ENCODE measurements around the gene ANXA10. TPM values are rescaled to one million over a fixed set of nuclear protein-coding genes. Genes with fewer than 3 reads are reported as not detected.

Gene ANXA10
- total RNA-seq, 1 experiment from 2014 or later: not detected

DNA sequence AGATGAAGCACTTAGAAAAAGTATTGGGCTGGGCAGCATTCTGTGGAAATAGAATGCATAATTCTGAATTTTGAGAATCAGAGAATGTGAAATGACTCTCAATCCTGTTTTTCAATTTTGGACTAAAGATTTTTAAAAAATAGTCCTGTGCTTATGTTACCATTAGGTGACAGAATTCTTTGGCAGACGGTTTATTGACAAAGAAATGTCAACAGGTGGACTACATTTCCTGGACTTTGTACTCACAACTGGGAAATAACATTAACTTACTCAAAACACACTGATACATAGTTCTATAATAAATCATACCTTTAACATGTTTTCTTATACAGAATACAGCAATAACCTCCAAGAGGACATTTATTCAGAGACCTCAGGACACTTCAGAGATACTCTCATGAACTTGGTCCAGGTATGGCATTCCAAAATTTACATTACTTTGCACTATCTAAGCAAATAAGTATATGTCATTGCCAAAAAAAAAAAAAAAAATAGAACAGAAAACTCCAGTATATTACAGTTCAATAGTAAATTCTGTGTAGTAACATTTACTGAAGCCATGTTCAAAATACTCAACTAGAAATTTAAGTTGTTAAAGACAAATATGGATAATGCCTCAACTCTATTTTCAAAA is 72.7 kb downstream of the ANXA10 start:
- ATAC-seq (no peak), DNase-seq (ENCODE audit: low spot score) (no peak)
- peaks cover 9% of the 10 kb centered on the region for H3K36me3 Mint-ChIP-seq
- ChIA-PET POLR2A (no interaction called here), CTCF (no interaction called here)
- H3K4me3 Mint-ChIP-seq: no peak overlapping the region
- H3K27ac Mint-ChIP-seq: no peak overlapping the region
- H3K9me3 Mint-ChIP-seq: peaks cover 16% of the 10 kb centered on the region
- TF ChIP-seq, protein P1, sequence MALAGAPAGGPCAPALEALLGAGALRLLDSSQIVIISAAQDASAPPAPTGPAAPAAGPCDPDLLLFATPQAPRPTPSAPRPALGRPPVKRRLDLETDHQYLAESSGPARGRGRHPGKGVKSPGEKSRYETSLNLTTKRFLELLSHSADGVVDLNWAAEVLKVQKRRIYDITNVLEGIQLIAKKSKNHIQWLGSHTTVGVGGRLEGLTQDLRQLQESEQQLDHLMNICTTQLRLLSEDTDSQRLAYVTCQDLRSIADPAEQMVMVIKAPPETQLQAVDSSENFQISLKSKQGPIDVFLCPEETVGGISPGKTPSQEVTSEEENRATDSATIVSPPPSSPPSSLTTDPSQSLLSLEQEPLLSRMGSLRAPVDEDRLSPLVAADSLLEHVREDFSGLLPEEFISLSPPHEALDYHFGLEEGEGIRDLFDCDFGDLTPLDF (CRISPR knock-in tag; IDR thresholded peaks at IDR 0.05): no peak
- TF ChIP-seq, protein P2, sequence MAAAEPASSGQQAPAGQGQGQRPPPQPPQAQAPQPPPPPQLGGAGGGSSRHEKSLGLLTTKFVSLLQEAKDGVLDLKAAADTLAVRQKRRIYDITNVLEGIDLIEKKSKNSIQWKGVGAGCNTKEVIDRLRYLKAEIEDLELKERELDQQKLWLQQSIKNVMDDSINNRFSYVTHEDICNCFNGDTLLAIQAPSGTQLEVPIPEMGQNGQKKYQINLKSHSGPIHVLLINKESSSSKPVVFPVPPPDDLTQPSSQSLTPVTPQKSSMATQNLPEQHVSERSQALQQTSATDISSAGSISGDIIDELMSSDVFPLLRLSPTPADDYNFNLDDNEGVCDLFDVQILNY (CRISPR knock-in tag; IDR thresholded peaks at IDR 0.05): no peak
- no peak for TF ChIP-seq ZBTB21 (CRISPR knock-in tag; IDR thresholded peaks at IDR 0.05; ENCODE audit: borderline replicate concordance)
- no peaks in the 10 kb centered on the region for H3K27me3 Mint-ChIP-seq (ENCODE audit: low read depth)
- no peaks in the 10 kb centered on the region for H3K4me1 Mint-ChIP-seq

DNA sequence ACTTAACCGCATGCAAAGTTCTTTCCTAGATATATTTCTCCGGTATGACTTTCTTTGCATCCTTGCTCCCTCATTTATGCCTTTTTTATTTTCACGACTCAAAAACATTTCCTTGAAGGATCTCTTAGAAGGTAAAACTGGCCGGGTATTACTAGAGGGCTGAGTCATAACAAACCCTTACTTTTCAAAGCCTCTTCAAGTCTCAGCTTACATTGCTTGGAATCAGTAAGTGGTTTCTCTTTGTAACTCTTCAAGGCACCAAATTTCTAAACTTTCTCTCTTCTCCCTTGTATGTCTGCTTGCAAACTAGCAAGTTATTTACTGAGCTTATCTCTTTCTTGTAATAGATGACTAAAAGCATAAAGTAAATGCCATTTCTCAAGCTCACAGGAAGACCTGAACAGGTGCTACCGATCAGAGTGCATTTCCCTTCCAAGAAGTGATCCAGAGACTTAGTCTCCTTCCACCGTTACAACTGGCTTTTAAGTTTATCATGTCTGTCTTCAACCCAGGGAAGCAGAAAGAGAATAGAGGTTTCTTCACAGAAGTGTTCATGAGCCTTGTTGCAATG is 75.5 kb downstream of the ANXA10 start:
- ChIA-PET CTCF (no interaction called here), POLR2A (no interaction called here)
- Mint-ChIP-seq H3K4me3 (no peak overlapping the region), H3K9me3 (no peaks in the 10 kb centered on the region), H3K27ac (no peak overlapping the region), H3K4me1 (peaks cover 12% of the 10 kb centered on the region), H3K36me3 (no peaks in the 10 kb centered on the region), H3K27me3 (ENCODE audit: low read depth) (no peaks in the 10 kb centered on the region)
- TF ChIP-seq ZNF219 (CRISPR knock-in tag; IDR thresholded peaks at IDR 0.05; ENCODE audit: borderline replicate concordance) (no peak), TP53 (CRISPR knock-in tag; IDR thresholded peaks at IDR 0.05) (no peak), NFATC4 (CRISPR knock-in tag; IDR thresholded peaks at IDR 0.05) (no peak), IRF2 (CRISPR knock-in tag; IDR thresholded peaks at IDR 0.05; ENCODE audit: borderline replicate concordance, low read depth) (no peak), GTF2I (CRISPR knock-in tag; conservative IDR thresholded peaks at IDR 0.05) (no peak)
- TF ChIP-seq, protein P1 (CRISPR knock-in tag; IDR thresholded peaks at IDR 0.05): no peak
- TF ChIP-seq, protein P3, sequence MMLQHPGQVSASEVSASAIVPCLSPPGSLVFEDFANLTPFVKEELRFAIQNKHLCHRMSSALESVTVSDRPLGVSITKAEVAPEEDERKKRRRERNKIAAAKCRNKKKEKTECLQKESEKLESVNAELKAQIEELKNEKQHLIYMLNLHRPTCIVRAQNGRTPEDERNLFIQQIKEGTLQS (CRISPR knock-in tag; conservative IDR thresholded peaks at IDR 0.05): no peak
- TF ChIP-seq, protein P4, sequence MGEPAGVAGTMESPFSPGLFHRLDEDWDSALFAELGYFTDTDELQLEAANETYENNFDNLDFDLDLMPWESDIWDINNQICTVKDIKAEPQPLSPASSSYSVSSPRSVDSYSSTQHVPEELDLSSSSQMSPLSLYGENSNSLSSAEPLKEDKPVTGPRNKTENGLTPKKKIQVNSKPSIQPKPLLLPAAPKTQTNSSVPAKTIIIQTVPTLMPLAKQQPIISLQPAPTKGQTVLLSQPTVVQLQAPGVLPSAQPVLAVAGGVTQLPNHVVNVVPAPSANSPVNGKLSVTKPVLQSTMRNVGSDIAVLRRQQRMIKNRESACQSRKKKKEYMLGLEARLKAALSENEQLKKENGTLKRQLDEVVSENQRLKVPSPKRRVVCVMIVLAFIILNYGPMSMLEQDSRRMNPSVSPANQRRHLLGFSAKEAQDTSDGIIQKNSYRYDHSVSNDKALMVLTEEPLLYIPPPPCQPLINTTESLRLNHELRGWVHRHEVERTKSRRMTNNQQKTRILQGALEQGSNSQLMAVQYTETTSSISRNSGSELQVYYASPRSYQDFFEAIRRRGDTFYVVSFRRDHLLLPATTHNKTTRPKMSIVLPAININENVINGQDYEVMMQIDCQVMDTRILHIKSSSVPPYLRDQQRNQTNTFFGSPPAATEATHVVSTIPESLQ (CRISPR knock-in tag; IDR thresholded peaks at IDR 0.05): no peak
- TF ChIP-seq, protein P5, sequence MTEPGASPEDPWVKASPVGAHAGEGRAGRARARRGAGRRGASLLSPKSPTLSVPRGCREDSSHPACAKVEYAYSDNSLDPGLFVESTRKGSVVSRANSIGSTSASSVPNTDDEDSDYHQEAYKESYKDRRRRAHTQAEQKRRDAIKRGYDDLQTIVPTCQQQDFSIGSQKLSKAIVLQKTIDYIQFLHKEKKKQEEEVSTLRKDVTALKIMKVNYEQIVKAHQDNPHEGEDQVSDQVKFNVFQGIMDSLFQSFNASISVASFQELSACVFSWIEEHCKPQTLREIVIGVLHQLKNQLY (CRISPR knock-in tag; IDR thresholded peaks at IDR 0.05): no peak
- TF ChIP-seq, protein P6, sequence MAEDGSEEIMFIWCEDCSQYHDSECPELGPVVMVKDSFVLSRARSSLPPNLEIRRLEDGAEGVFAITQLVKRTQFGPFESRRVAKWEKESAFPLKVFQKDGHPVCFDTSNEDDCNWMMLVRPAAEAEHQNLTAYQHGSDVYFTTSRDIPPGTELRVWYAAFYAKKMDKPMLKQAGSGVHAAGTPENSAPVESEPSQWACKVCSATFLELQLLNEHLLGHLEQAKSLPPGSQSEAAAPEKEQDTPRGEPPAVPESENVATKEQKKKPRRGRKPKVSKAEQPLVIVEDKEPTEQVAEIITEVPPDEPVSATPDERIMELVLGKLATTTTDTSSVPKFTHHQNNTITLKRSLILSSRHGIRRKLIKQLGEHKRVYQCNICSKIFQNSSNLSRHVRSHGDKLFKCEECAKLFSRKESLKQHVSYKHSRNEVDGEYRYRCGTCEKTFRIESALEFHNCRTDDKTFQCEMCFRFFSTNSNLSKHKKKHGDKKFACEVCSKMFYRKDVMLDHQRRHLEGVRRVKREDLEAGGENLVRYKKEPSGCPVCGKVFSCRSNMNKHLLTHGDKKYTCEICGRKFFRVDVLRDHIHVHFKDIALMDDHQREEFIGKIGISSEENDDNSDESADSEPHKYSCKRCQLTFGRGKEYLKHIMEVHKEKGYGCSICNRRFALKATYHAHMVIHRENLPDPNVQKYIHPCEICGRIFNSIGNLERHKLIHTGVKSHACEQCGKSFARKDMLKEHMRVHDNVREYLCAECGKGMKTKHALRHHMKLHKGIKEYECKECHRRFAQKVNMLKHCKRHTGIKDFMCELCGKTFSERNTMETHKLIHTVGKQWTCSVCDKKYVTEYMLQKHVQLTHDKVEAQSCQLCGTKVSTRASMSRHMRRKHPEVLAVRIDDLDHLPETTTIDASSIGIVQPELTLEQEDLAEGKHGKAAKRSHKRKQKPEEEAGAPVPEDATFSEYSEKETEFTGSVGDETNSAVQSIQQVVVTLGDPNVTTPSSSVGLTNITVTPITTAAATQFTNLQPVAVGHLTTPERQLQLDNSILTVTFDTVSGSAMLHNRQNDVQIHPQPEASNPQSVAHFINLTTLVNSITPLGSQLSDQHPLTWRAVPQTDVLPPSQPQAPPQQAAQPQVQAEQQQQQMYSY (CRISPR knock-in tag; IDR thresholded peaks at IDR 0.05): no peak
- DNase-seq (ENCODE audit: low spot score) (no peak), ATAC-seq (no peak)

All from WTC11 (cell line).